ENCODE data around the gene ATP7B. TPM values are rescaled to one million over a fixed set of nuclear protein-coding genes. Genes with fewer than 3 reads are reported as not detected.

The ATP7B gene
- total and polyA plus RNA-seq, 8 donors, result 2.0 to 6.0 (median 2.6) TPM

GRCh38 chr13:51905787-51906186 lies 105.5 kb downstream of the ATP7B start:
- WGBS, 2 donors, result 95 to 97% methylated on average over 6 of the region's 6 CpGs
- intact Hi-C loops (cut with DNase I), result no loop called here
- no peaks in the 10 kb centered on the region for H3K9me3 ChIP-seq
- ATAC-seq (peak in 1 of 4 donors; percentile 34), FAIRE-seq (no peak), DNase-seq (no peak)
- H3K27me3 ChIP-seq, result no peaks in the 10 kb centered on the region
- H3K27ac ChIP-seq, result no peak overlapping the region
- no peaks in the 10 kb centered on the region for H3K36me3 ChIP-seq
- H3K4me1 ChIP-seq, result no peaks in the 10 kb centered on the region
- H3K4me3 ChIP-seq, result no peak overlapping the region
- no peak for TF ChIP-seq CTCF (IDR thresholded peaks at IDR 0.05)

GRCh38 chr13:51902776-51903175 lies 108.5 kb downstream of the ATP7B start:
- DNase-seq (no peak), ATAC-seq (no peak), FAIRE-seq (no peak)
- H3K4me3 ChIP-seq, result no peak overlapping the region
- H3K27me3 ChIP-seq, result no peaks in the 10 kb centered on the region
- intact Hi-C loops (cut with DNase I), result no loop called here
- H3K4me1 ChIP-seq, result no peaks in the 10 kb centered on the region
- WGBS, 2 donors, result 67 to 82% methylated on average over 4 of the region's 4 CpGs
- no peak overlapping the region for H3K27ac ChIP-seq
- no peaks in the 10 kb centered on the region for H3K36me3 ChIP-seq
- TF ChIP-seq CTCF (IDR thresholded peaks at IDR 0.05), result no peak
- H3K9me3 ChIP-seq, result no peaks in the 10 kb centered on the region

- ATAC-seq, result no peak
- TF ChIP-seq CTCF (IDR thresholded peaks at IDR 0.05), result no peak
- FAIRE-seq, result no peak
- Histone ChIP-seq H3K36me3 (no peaks in the 10 kb centered on the region), H3K27me3 (no peaks in the 10 kb centered on the region), H3K4me3 (no peak overlapping the region), H3K4me1 (no peaks in the 10 kb centered on the region), H3K27ac (no peak overlapping the region), H3K9me3 (no peaks in the 10 kb centered on the region)
- WGBS, 2 donors, result 42 to 67% methylated on average over 1 of the region's 1 CpG
- DNase-seq, result no peak
- intact Hi-C loops (cut with DNase I), result no loop called here
These were observed 110.8 kb downstream of the ATP7B start for GRCh38 chr13:51900471-51900870.

GRCh38 chr13:51895906-51896888 lies 115.1 kb downstream of the ATP7B start:
- no peaks in the 10 kb centered on the region for H3K36me3 ChIP-seq
- H3K4me3 ChIP-seq, result no peak overlapping the region
- no peaks in the 10 kb centered on the region for H3K27me3 ChIP-seq
- H3K27ac ChIP-seq, result no peak overlapping the region
- TF ChIP-seq CTCF (IDR thresholded peaks at IDR 0.05), result peak in 3 of 4 donors; percentile 30 to 52 (median 46)
- 47 to 50% methylated on average over 9 of the region's 9 CpGs for WGBS, 2 donors
- DNase-seq, result peak; percentile 24 to 70 (median 52)
- H3K9me3 ChIP-seq, result no peaks in the 10 kb centered on the region
- ATAC-seq, result peak; percentile 66 to 95 (median 92)
- no peaks in the 10 kb centered on the region for H3K4me1 ChIP-seq
- intact Hi-C loops (cut with DNase I), result loop anchor here in 1 of 3 donors (5.0 kb wide), 1 partner anchor 231 kb away; the partner anchor contains the start of gene NEK5
- FAIRE-seq, result no peak

GRCh38 chr13:51894239-51894638 lies 117.0 kb downstream of the ATP7B start:
- 90 to 92% methylated on average over 4 of the region's 4 CpGs for WGBS, 2 donors
- intact Hi-C loops (cut with DNase I), result loop anchor here in 1 of 3 donors (5.0 kb wide), 1 partner anchor 238 kb away; no protein-coding TSS in a partner anchor
- no peak for FAIRE-seq

More at GRCh38 chr13:51894239-51894638, 117.0 kb downstream of the ATP7B start:
- DNase-seq (no peak), ATAC-seq (no peak)
- no peaks in the 10 kb centered on the region for H3K27me3 ChIP-seq
- no peaks in the 10 kb centered on the region for H3K9me3 ChIP-seq
- no peaks in the 10 kb centered on the region for H3K36me3 ChIP-seq
- no peak for TF ChIP-seq CTCF (IDR thresholded peaks at IDR 0.05)
- H3K27ac ChIP-seq, result no peak overlapping the region
- no peaks in the 10 kb centered on the region for H3K4me1 ChIP-seq
- no peak overlapping the region for H3K4me3 ChIP-seq

All from pancreas (tissue), 10 donors.